ENCODE results near the gene INO80.

The INO80 gene

DNA sequence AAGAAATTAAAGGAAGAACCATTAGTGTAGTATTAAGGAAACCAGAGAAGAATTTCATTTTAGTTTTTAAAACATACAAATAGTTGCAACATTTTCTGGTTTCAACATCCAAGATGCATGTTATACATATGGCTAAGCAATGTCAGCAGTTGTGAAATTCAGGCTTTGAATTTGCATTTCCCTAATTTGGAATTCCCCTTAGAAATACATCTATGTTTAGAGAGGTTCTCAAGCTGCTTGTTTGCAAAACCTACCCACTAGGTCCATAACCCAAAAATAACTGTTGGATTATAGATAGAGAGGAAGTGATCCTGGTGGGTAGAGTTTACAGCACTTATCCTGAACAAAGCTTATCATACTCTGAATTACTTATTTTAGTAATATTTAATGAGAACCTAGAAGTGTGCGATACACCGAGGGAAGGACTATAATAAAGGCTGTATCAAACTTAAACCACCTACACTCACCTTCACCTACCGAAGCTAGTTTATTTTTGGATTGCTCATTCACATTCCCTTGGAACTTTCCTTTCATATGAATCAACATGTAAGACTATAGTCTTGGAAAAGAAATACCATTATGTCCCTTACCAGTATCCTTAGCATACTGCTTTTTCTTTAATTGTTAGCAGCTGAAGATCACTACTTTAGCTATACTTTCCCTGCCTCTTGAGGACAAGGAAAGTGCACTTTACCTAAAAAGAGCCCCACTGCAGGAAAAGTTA, 102.2 kb downstream of the INO80 start:
- no peak for TF ChIP-seq ZNF274 (IDR thresholded peaks at IDR 0.05; ENCODE audit: low read depth, low read length)
- no peak overlapping the region for H3K4me3 ChIP-seq (ENCODE audit: low read length)

DNA sequence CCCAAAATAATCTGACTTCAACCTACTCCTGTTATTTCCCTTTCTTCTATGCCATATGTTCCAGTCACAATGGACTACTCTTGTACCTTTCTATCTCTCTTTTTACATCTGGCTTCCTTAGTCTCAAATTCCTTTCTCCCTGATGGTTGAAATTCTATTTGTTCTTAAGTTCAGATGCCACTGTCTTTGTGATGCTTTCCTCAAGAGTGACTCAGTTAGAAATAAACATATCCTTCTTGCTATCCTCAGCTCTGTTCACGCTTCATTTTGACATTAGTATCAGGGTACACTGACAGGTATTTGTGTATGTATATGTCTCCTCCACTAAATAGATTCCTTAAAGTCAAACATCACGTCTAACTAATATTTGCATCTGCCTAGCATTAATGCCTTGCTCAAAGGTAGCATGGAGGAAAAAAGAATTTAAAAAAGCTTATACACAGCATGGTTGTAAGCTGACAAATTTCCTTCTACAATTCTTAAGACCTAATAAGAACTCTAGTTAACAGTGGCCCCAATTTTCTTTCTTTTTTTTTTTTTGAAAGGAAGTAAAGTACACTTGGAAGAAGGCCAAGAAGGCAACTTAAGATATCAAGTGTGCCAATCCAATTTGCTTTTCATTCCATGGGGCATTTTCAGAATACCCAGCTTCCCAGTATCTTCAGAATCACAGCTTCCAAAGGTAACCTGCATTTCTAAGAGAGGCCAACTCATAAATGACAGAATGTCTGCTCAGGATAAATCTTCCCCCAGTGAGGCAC, 104.8 kb downstream of the INO80 start:
- no peak for TF ChIP-seq ZNF274 (IDR thresholded peaks at IDR 0.05; ENCODE audit: low read depth, low read length)

DNA sequence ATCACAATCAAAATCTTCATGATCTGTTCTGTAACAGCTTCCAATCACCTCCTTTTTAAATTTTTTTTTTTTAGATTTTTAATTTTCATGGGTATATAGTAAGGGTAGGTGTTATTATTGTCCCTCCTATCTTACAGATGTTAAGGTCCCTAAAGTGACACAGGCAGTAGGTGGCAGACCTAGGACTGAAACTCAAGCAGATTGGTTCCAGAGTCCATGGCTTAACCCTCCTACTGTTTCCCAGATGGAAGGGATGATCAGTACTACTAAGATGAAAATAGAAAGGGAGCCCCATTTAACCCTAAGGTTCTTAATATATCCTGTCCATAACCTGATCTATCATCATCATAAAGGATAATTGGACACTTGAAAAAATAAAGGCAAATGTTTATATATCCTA, 105.7 kb downstream of the INO80 start:
- TF ChIP-seq ZNF274 (IDR thresholded peaks at IDR 0.05; ENCODE audit: low read depth, low read length) = no peak

More for the DNA sequence above, 104.8 kb downstream of the INO80 start:
- no peak overlapping the region for H3K4me3 ChIP-seq (ENCODE audit: low read length)

DNA sequence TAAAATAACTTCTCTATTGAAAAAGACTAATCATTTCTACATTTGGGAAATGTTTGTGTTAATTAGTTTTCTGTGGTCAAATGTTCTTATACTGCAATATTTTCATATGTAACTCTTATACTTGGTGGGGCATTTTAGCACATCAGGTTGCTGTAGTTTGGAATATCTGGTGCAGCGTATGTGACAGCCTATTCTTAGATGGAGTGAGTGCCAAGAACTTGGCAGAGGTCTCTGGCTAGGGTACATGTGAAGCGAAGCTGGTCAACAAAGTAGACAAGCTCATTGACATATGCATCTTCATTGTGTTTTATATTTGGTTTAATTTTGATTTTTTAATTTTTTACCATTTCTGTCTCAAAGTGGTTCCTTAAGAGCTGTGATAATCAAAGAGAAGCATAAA, 109.6 kb downstream of the INO80 start:
- no peak overlapping the region for H3K4me3 ChIP-seq (ENCODE audit: low read length)
- no peak for TF ChIP-seq ZNF274 (IDR thresholded peaks at IDR 0.05; ENCODE audit: low read depth, low read length)

More for the DNA sequence above, 105.7 kb downstream of the INO80 start:
- H3K4me3 ChIP-seq (ENCODE audit: low read length) = no peak overlapping the region

DNA sequence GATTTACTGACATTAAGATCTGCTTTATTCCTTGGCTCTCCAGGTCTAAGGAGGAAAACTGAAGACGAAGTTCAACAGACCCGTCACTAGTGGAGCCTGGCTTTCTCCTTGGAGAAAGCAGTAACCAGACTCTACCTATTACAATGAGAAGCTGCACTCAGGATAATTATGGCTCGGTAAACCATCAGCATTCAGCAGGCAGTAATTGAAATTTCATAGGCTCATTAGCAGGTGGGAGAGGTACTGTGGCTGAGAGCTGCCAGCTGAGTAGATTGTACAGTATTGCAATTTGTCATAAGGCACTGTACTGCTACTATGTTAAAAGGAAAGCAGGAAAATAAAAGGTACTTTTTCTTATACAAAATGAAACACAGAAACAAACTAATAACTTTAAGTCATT, 111.6 kb downstream of the INO80 start:
- TF ChIP-seq ZNF274 (IDR thresholded peaks at IDR 0.05; ENCODE audit: low read depth, low read length) = no peak
- H3K4me3 ChIP-seq (ENCODE audit: low read length) = no peak overlapping the region

DNA sequence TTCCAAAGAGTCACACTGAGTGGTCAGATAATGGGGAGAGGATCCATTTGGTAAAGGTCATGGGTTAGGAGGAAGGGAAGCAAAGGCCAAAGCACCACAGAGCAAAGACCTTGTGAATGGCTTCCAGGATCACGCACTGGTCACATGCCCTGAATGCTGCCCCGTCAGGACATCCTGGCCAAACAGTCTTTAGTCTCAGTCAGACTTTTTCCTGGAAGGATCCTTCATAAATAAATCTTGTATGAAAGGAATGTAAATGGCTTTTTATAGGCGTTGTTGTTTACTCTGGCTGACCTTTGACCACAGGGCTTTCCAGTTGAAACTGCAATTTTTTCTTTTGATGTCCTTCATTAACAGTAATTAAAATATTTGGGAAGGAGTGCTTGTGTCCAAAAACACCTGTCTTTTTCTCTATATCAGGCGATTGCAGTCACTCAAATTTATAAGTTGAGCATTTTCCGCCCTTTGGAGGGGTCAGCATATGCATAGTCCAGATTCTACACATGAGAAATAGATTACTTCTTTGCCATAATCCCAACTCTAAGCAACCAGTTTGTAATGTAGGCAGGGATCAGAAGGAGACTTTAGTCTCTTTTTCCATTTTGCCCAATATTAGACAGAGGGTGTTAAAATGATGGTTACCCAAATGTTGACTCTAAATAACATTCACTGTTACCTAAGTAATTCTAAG, 114.4 kb downstream of the INO80 start:
- TF ChIP-seq ZNF274 (IDR thresholded peaks at IDR 0.05; ENCODE audit: low read depth, low read length) = no peak
- no peak overlapping the region for H3K4me3 ChIP-seq (ENCODE audit: low read length)

DNA sequence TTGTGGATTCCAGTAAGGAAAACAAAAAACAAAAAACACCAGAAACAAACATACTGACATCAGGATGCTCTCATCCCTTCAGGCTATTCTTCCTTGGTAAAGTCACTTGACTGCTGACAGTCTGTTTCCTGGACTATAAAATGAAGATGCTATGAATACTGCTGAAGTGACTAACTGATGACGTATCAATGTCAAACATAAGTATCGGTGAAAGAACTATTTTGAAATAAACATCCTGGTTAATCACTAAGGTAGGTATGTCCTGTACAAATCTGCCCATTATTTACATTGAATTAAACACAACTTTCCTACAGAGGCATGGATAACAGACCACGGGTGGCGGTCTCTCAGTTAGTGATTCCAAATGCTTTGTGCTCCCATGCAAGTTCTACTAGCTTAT, 116.9 kb downstream of the INO80 start:
- no peak for TF ChIP-seq ZNF274 (IDR thresholded peaks at IDR 0.05; ENCODE audit: low read depth, low read length)

DNA sequence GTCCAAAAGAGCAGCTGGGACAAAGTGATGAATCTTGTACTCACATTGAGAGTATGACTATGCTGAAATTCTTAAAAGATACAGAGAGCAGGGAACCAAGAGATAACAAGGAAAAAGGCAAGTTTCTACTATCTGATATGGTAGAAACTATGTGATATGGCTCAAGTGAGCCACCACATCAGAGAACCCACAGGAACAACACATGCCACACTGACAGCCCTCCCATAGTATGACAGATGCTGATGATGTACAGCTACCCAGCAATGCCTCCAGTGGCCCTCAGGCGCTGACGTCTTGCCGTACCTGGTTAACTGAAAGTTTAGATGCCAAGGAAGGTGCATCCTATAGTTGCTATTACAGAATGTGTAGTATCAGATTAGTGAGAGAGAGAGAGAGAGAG, 120.4 kb downstream of the INO80 start:
- H3K4me3 ChIP-seq (ENCODE audit: low read length) = no peak overlapping the region
- no peak for TF ChIP-seq ZNF274 (IDR thresholded peaks at IDR 0.05; ENCODE audit: low read depth, low read length)

More for the DNA sequence above, 116.9 kb downstream of the INO80 start:
- no peak overlapping the region for H3K4me3 ChIP-seq (ENCODE audit: low read length)

DNA sequence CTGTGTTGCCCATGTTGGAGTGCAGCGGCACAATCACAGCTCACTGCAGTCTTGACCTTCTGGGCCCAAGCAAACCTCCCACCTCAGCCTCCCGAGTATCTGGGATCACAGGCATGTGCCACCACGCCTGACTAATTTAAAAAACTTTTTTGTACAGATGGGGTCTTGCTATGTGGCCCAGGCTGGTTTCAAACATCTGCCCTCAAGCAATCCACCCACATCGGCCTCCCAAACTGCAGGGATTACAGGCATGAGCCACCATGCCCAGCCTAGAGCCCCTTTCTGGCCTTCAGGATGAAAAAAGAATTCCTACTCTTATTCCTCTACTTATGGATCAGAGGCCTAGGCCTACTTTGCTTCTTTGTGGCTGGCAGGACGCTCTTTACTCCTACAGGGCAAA, 123.3 kb downstream of the INO80 start:
- no peak overlapping the region for H3K4me3 ChIP-seq (ENCODE audit: low read length)
- TF ChIP-seq ZNF274 (IDR thresholded peaks at IDR 0.05; ENCODE audit: low read depth, low read length) = no peak

DNA sequence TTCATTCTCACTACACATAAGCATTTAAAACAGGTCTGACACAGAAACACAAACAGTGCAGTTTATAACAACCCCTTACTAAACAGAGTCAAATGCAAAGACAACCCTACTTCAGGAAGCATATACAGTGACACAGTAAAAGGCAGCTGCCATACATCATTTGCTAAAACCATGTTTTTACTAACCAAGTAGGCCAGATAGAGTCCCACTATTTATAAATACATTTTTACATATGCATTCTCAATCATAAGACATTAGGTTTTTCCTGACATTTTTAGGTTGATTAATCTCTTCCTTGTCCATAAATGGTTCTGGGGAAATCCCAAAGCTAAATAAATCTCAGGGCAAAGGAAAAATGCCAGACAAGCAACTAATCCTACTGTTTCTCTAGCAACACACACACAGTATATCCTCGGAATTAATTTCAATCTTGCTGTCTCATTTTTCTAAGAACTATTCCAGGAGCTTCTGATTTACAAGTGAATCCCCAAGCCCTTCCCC, 123.8 kb downstream of the INO80 start:
- TF ChIP-seq ZNF274 (IDR thresholded peaks at IDR 0.05; ENCODE audit: low read depth, low read length) = no peak

DNA sequence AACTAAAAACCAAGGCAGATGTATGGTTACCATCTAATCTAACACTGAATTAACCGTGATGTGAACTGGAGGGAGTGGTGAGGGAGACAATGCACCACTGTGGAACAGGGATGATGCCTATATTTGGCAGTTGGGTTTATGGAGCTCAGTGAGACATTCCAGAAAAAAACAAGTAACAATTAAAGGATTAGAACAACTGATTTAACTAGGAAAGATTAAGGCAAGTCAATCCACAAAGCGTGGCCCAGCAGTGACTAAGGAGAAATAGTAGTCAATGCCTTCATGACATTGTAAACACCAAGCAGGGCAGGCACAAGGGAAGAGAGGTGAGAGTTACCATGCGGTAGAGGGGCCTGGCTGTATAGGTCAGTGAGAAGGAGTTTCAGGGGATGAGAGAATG, 124.7 kb downstream of the INO80 start:
- no peak overlapping the region for H3K4me3 ChIP-seq (ENCODE audit: low read length)
- TF ChIP-seq ZNF274 (IDR thresholded peaks at IDR 0.05; ENCODE audit: low read depth, low read length) = no peak

More for the DNA sequence above, 123.8 kb downstream of the INO80 start:
- no peak overlapping the region for H3K4me3 ChIP-seq (ENCODE audit: low read length)

DNA sequence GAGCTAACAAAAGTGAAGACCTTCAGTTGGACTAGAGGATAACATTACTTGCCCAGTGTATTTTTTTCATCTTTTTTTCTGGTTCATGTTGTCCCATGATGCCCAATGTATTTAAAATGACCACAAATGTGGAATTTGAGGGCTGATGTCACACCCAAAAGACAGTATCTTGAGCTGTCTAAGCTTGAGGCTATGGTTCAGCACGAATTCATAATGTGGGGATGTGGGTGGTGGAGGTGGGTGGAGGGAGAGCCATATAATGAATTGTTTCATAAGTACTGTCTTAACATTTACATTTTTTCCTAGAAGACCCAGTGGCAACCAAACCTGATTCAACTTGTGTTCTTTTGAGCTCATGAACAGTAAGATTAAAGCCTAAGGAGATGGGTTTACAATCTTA, 125.3 kb downstream of the INO80 start:
- H3K4me3 ChIP-seq (ENCODE audit: low read length) = no peak overlapping the region
- TF ChIP-seq ZNF274 (IDR thresholded peaks at IDR 0.05; ENCODE audit: low read depth, low read length) = no peak

DNA sequence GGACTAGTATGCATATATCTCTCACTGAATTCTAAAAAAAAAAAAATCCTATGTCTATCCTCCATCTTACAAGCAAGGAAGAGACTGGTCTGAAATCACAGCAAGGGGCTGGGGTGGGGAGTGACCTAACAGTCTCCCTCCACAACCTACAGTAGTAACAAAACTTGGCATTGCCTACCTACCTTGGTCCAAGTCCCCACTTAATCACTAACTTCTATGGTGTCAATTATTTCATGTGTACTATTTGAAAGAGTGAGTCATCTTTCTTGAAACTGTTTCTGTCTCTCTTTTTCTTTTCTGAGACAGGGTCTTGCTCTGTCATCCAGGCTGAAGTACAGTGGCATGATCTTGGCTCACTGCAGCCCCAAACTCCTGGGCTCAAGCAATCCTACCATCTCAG, 126.0 kb downstream of the INO80 start:
- no peak for TF ChIP-seq ZNF274 (IDR thresholded peaks at IDR 0.05; ENCODE audit: low read depth, low read length)

DNA sequence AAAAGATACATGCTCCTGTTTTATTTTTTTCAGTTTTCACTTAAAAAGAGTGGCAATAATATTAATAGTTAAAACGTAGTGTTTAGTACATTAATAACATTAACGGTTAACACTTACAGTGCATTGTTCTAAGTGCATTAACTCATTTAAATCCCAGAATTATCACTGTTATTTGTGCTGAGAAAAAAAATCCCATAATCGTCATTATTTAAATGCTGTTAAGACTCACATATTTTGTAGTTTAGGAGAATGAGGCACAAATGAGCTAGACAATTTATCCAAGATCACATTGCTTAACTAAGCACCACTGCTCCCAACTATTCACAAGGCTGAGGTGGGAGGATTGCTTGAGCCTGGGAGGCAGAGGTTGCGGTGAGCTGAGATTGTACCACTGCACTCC, 127.9 kb downstream of the INO80 start:
- no peak for TF ChIP-seq ZNF274 (IDR thresholded peaks at IDR 0.05; ENCODE audit: low read depth, low read length)

More for the DNA sequence above, 126.0 kb downstream of the INO80 start:
- no peak overlapping the region for H3K4me3 ChIP-seq (ENCODE audit: low read length)

More for the DNA sequence above, 127.9 kb downstream of the INO80 start:
- H3K4me3 ChIP-seq (ENCODE audit: low read length) = no peak overlapping the region
